Parathyroid adenoma (tissue), 2 donors: ENCODE data around the gene TCHHL1.

Experiments used
- H2AFZ ChIP-seq: fragments of 300-600 bp; sonication (generic); one replicate; pipeline ENCODE4 v1.7.0; 2017; ENCODE audit warnings: antibody characterized with exemption, mild to moderate bottlenecking
- H3K27ac ChIP-seq: fragments of 300-600 bp; sonication (generic); one replicate; pipeline ENCODE4 v1.7.0; 2017
- H3K27me3 ChIP-seq: fragments of 300-600 bp; sonication (generic); one replicate; pipeline ENCODE4 v1.7.0; 2017; ENCODE audit warnings: low read length; ENCODE audit not compliant: control insufficient read depth, insufficient read depth
- H3K36me3 ChIP-seq: fragments of 300-600 bp; sonication (generic); one replicate; pipeline ENCODE4 v1.7.0; 2017; ENCODE audit warnings: low read length; ENCODE audit not compliant: control insufficient read depth, insufficient read depth
- H3K4me1 ChIP-seq: fragments of 300-600 bp; sonication (generic); one replicate; pipeline ENCODE4 v1.7.0; 2017; ENCODE audit warnings: control low read depth
- H3K4me2 ChIP-seq: fragments of 300-600 bp; sonication (generic); one replicate; pipeline ENCODE4 v1.7.0; 2017; ENCODE audit warnings: low read length
- H3K4me3 ChIP-seq: fragments of 300-600 bp; sonication (generic); one replicate; pipeline ENCODE4 v1.7.0; 2017; ENCODE audit warnings: low read depth, low read length
- H3K79me2 ChIP-seq: fragments of 300-600 bp; sonication (generic); one replicate; pipeline ENCODE4 v1.7.0; 2017; ENCODE audit warnings: control low read depth
- H3K9ac ChIP-seq: fragments of 300-600 bp; sonication (generic); one replicate; pipeline ENCODE4 v1.7.0; 2017; ENCODE audit warnings: mild to moderate bottlenecking
- H3K9me3 ChIP-seq: fragments of 300-600 bp; sonication (generic); one replicate; pipeline ENCODE4 v1.7.0; 2017; ENCODE audit warnings: low read length; ENCODE audit not compliant: control insufficient read depth
- TF ChIP-seq, protein P1 (sequence below): fragments of 300-600 bp; sonication (generic); IDR thresholded peaks from one replicate; pipeline ENCODE4 v1.7.0; 2017; ENCODE audit warnings: antibody characterized with exemption, mild to moderate bottlenecking
- donor health status: primary hyperparathyroidism.

The TCHHL1 gene

DNA sequence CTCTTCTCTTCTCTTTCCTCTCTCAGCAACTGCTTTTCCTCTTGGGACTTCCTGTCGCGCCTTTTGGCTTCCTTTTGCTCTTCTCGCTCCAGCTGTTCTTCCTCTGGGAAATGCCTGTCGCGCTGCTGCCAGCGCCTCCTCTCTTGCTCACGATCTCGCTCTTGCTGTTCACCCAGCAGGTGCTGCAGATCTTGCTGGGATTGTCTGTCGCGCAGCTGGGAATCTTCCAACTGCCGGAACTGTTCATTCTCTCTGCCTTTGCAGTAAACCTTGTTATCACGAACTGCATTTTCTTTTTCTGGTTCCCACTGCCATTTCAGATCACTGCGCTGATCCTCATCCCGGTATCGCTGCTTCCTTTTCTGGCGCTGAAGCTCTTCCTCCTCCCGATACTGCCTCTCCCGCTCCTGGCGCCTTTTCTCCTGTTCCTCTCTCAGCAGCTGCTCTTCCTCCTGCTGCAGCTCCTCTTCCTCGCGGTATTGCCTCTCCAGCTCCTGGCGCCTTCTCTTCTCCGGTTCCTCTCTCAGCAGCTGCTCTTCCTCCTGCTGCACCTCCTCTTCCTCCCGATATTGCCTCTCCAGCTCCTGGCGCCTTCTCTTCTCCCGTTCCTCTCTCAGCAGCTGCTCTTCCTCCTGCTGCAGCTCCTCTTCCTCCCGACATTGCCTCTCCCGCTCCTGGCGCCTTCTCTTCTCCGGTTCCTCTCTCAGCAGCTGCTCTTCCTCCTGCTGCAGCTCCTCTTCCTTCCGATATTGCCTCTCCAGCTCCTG lies 20.6 kb upstream of the TCHHL1 start:
- Histone ChIP-seq H3K36me3 (no peaks in the 10 kb centered on the region), H3K4me2 (peak overlapping the region; percentile 83), H3K4me3 (peak overlapping the region; percentile 12), H3K4me1 (no peaks in the 10 kb centered on the region), H2AFZ (no peak overlapping the region), H3K27ac (no peak overlapping the region), H3K9me3 (no peaks in the 10 kb centered on the region), H3K79me2 (no peaks in the 10 kb centered on the region), H3K27me3 (peaks cover 11% of the 10 kb centered on the region), H3K9ac (no peak overlapping the region)
- TF ChIP-seq, protein P1, sequence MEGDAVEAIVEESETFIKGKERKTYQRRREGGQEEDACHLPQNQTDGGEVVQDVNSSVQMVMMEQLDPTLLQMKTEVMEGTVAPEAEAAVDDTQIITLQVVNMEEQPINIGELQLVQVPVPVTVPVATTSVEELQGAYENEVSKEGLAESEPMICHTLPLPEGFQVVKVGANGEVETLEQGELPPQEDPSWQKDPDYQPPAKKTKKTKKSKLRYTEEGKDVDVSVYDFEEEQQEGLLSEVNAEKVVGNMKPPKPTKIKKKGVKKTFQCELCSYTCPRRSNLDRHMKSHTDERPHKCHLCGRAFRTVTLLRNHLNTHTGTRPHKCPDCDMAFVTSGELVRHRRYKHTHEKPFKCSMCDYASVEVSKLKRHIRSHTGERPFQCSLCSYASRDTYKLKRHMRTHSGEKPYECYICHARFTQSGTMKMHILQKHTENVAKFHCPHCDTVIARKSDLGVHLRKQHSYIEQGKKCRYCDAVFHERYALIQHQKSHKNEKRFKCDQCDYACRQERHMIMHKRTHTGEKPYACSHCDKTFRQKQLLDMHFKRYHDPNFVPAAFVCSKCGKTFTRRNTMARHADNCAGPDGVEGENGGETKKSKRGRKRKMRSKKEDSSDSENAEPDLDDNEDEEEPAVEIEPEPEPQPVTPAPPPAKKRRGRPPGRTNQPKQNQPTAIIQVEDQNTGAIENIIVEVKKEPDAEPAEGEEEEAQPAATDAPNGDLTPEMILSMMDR = no peak

DNA sequence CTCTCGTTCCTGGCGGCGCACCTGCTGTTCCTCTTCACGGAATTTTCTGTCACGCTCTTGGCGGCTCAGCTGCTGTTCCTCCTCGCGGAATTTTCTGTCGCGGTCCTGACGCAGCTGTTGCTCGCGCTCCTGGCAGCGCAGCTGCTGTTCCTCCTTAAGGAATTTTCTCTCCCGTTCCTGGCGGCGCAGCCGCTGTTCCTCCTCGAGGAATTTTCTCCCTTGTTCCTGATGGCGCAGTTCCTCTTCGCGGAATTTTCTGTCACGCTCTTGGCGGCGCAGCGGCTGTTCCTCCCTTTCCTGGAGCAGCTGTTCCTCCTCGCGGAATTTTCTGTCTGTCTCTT lies 20.0 kb upstream of the TCHHL1 start:
- H3K4me1 ChIP-seq = no peaks in the 10 kb centered on the region
- no peaks in the 10 kb centered on the region for H3K9me3 ChIP-seq
- TF ChIP-seq, protein P1 = no peak
- peak overlapping the region; percentile 83 for H3K4me2 ChIP-seq
- H3K79me2 ChIP-seq = no peaks in the 10 kb centered on the region
- H2AFZ ChIP-seq = no peak overlapping the region
- no peak overlapping the region for H3K9ac ChIP-seq
- no peaks in the 10 kb centered on the region for H3K36me3 ChIP-seq
- peak overlapping the region; percentile 12 for H3K4me3 ChIP-seq
- H3K27ac ChIP-seq = no peak overlapping the region
- H3K27me3 ChIP-seq = peaks cover 11% of the 10 kb centered on the region

DNA sequence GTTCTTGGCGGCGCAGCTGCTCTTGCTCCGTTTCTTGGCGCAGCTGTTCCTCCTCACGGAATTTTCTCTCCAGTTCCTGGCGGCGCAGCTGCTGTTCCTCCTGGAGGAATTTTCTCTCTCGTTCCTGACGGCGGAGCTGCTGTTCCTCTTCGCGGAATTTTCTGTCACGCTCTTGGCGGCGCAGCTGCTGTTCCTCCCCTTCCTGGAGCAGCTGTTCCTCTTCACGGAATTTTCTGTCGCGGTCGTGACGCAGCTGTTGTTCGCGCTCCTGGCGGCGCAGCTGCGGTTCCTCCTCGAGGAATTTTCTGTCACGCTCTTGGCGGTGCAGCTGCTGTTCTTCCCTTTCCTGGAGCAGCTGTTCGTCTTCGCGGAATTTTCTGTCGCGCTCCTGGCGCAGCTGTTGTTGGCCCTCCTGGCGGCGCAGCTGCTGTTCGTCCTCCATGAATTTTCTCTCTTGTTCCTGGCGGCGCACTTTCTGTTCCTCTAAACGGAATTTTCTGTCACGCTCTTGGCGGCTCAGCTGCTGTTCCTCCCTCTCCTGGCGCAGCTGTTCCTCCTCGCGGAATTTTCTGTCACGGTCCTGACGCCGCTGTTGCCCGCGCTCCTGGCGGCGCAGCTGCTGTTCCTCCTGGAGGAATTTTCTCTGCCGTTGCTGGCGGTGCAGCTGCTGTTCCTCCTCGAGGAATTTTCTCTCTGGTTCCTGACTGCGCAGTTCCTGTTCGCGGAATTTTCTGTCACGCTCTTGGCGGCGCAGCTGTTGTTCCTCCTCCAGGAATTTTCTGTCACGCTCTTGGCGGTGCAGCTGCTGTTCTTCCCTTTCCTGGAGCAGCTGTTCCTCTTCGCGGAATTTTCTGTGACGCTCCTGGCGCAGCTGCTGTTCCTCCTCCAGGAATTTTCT lies 19.4 kb upstream of the TCHHL1 start:
- no peak overlapping the region for H3K4me2 ChIP-seq
- no peak overlapping the region for H3K4me3 ChIP-seq
- no peaks in the 10 kb centered on the region for H3K36me3 ChIP-seq
- H3K27ac ChIP-seq = no peak overlapping the region
- H3K79me2 ChIP-seq = no peaks in the 10 kb centered on the region
- H3K9me3 ChIP-seq = no peaks in the 10 kb centered on the region
- peaks cover 11% of the 10 kb centered on the region for H3K27me3 ChIP-seq
- no peak overlapping the region for H3K9ac ChIP-seq
- H2AFZ ChIP-seq = no peak overlapping the region
- no peaks in the 10 kb centered on the region for H3K4me1 ChIP-seq
- TF ChIP-seq, protein P1 = no peak

DNA sequence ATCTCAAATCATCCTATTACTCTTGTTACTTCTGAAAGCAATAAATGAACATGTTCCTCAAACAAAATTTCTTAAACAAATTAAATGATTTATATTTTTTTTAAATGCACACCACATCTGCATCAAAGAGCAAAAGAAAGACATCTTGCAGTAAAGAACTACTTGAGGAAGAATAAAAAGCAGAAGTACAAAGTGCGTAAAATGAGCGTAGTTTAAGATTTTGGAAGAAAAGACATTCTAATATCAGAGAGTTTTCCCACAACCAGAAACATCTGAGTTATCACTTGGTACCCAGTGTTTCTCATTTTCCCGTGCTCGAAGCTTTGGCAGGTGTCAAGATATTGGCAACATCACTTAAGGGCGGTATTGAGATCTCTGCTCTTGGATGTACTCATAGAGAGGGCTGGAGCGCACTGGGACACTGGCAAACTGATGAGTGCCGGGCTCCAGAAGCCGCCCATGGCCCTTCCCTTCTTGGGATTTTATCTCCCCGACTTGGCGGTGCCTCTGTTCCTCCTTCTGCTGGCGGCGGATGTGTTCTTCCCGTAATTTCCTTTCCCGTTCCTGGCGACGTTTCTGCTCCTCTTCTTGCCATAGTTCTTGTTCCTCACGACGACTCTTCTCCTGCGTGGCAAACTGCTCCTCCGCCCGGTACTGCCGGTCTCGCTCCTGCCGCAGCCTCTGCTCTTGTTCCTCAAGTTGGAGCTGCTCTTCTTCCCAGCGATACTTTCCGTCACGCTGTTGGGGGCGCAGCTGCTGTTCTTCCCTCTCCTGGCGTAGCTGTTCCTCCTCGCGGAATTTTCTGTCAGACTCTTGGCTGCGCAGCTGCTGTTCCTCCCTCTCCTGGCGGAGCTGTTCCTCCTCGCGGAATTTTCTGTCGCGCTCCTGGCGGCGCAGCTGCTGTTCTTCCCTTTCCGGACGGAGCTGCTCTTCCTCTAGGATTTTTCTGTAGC lies 18.4 kb upstream of the TCHHL1 start:
- Histone ChIP-seq H2AFZ (no peak overlapping the region), H3K79me2 (no peaks in the 10 kb centered on the region), H3K4me3 (no peak overlapping the region), H3K9ac (no peak overlapping the region), H3K4me1 (no peaks in the 10 kb centered on the region), H3K9me3 (no peaks in the 10 kb centered on the region), H3K27ac (no peak overlapping the region), H3K4me2 (no peak overlapping the region), H3K27me3 (peaks cover 11% of the 10 kb centered on the region), H3K36me3 (no peaks in the 10 kb centered on the region)
- TF ChIP-seq, protein P1 = no peak
